Calu3 (cell line): ENCODE measurements around the gene RAB40A. TPM values are rescaled to one million over a fixed set of nuclear protein-coding genes. Genes with fewer than 3 reads are reported as not detected.

Source experiments
- BruUV-seq: library from RNA; stranded (reverse); fragments of 400-500 nt; replicated peaks from 2 replicates; lab custom pipeline; 2021; lab: Mats Ljungman, UMichigan
- CTCF ChIA-PET: fragments of 300-600 bp; sonication (Branson Sonifier 250); formaldehyde crosslinking; loops from one replicate; lab custom pipeline; 2022; ENCODE audit warnings: antibody characterized with exemption; lab: Charles Lee
- DNase-seq: peaks from one replicate; pipeline ENCODE4 v3.0.0; 2022
- H3K27ac Mint-ChIP-seq: one replicate; pipeline ENCODE4 v1.8.0; 2022; ENCODE audit warnings: mixed read lengths; ENCODE audit not compliant: unreplicated experiment
- H3K27me3 Mint-ChIP-seq: one replicate; pipeline ENCODE4 v1.8.0; 2022; ENCODE audit warnings: mixed read lengths; ENCODE audit not compliant: unreplicated experiment
- H3K36me3 Mint-ChIP-seq: one replicate; pipeline ENCODE4 v1.8.0; 2022; ENCODE audit warnings: mild to moderate bottlenecking, moderate library complexity, mixed read lengths; ENCODE audit not compliant: insufficient read depth, unreplicated experiment
- H3K4me1 Mint-ChIP-seq: one replicate; pipeline ENCODE4 v1.8.0; 2022; ENCODE audit warnings: mild to moderate bottlenecking, low read depth, mixed read lengths; ENCODE audit not compliant: unreplicated experiment
- H3K4me3 Mint-ChIP-seq: one replicate; pipeline ENCODE4 v1.8.0; 2022; ENCODE audit warnings: mild to moderate bottlenecking, low read depth, moderate library complexity, mixed read lengths; ENCODE audit not compliant: unreplicated experiment
- H3K9me3 Mint-ChIP-seq: one replicate; pipeline ENCODE4 v1.8.0; 2022; ENCODE audit warnings: low read depth, mixed read lengths; ENCODE audit not compliant: unreplicated experiment
- intact Hi-C: fragments of 100-400 bp; cut with micrococcal nuclease; formaldehyde crosslinking; loops from one replicate; pipeline ENCODE4 v1.10.0; 2022; ENCODE audit not compliant: unreplicated experiment
- total RNA-seq: library from RNA; stranded (reverse); gene quantifications from 2 replicates; pipeline ENCODE4 v1.2.3, GENCODE V29; 2022
- TF ChIP-seq, protein P1 (sequence below): fragments of 200-600 bp; IDR thresholded peaks from one replicate; pipeline ENCODE4 v1.8.0; 2022; ENCODE audit warnings: antibody characterized with exemption; ENCODE audit not compliant: unreplicated experiment

Gene RAB40A
- total RNA-seq, 1 experiment from 2014 or later, result 0.68 TPM

GRCh38 chrX:103560256-103560655 is 41.0 kb upstream of the RAB40A start:
- H3K4me3 Mint-ChIP-seq, result no peak overlapping the region
- H3K4me1 Mint-ChIP-seq, result peaks cover 6% of the 10 kb centered on the region
- DNase-seq, result no peak
- H3K9me3 Mint-ChIP-seq, result no peaks in the 10 kb centered on the region
- intact Hi-C loops, result no loop called here
- H3K27ac Mint-ChIP-seq, result no peak overlapping the region
- H3K27me3 Mint-ChIP-seq, result no peaks in the 10 kb centered on the region
- BruUV-seq, result no TSS peak
- TF ChIP-seq, protein P1, sequence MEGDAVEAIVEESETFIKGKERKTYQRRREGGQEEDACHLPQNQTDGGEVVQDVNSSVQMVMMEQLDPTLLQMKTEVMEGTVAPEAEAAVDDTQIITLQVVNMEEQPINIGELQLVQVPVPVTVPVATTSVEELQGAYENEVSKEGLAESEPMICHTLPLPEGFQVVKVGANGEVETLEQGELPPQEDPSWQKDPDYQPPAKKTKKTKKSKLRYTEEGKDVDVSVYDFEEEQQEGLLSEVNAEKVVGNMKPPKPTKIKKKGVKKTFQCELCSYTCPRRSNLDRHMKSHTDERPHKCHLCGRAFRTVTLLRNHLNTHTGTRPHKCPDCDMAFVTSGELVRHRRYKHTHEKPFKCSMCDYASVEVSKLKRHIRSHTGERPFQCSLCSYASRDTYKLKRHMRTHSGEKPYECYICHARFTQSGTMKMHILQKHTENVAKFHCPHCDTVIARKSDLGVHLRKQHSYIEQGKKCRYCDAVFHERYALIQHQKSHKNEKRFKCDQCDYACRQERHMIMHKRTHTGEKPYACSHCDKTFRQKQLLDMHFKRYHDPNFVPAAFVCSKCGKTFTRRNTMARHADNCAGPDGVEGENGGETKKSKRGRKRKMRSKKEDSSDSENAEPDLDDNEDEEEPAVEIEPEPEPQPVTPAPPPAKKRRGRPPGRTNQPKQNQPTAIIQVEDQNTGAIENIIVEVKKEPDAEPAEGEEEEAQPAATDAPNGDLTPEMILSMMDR, result no peak
- CTCF ChIA-PET, result no interaction called here
- no peaks in the 10 kb centered on the region for H3K36me3 Mint-ChIP-seq

- Mint-ChIP-seq H3K4me1 (peaks cover 11% of the 10 kb centered on the region), H3K27me3 (no peaks in the 10 kb centered on the region), H3K27ac (no peak overlapping the region), H3K36me3 (peaks cover 5% of the 10 kb centered on the region), H3K9me3 (no peaks in the 10 kb centered on the region), H3K4me3 (no peak overlapping the region)
- DNase-seq, result no peak
- no TSS peak for BruUV-seq
- CTCF ChIA-PET, result no interaction called here
- intact Hi-C loops, result no loop called here
- TF ChIP-seq, protein P1, result no peak
These were observed 37.8 kb upstream of the RAB40A start for GRCh38 chrX:103556963-103557612.

- intact Hi-C loops, result no loop called here
- peak overlapping the region; percentile 62 for H3K4me3 Mint-ChIP-seq
- TF ChIP-seq, protein P1, result no peak
- H3K4me1 Mint-ChIP-seq, result peaks cover 12% of the 10 kb centered on the region
- H3K9me3 Mint-ChIP-seq, result no peaks in the 10 kb centered on the region
- H3K27ac Mint-ChIP-seq, result peak overlapping the region; percentile 83
- BruUV-seq, result no TSS peak
- CTCF ChIA-PET, result no interaction called here
- peaks cover 5% of the 10 kb centered on the region for H3K36me3 Mint-ChIP-seq
- DNase-seq, result peak; percentile 36
- H3K27me3 Mint-ChIP-seq, result no peaks in the 10 kb centered on the region
These were observed 35.6 kb upstream of the RAB40A start for GRCh38 chrX:103554687-103555424.

DNA sequence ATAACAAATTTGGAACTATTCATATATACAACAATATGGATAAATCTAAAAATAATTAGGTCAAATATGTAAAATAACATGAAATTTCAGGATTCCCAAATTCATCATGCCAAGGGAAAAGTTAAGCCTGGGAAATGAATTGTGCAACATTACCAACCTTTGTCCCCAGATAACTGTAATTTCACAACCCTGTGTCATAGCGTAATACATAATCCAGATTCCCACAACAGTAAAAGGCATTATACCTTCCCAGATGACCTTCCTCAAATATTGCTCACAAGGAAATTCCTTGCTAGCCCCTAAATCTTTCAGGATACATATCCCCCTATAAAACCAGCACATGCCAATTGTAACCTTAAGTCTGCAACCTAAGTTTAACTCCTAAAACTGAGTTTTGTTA is 32.9 kb upstream of the RAB40A start:
- TF ChIP-seq, protein P1, result no peak
- intact Hi-C loops, result no loop called here

More for the DNA sequence above, 32.9 kb upstream of the RAB40A start:
- CTCF ChIA-PET, result no interaction called here
- Mint-ChIP-seq H3K4me3 (no peak overlapping the region), H3K36me3 (peaks cover 5% of the 10 kb centered on the region), H3K27me3 (no peaks in the 10 kb centered on the region), H3K9me3 (no peaks in the 10 kb centered on the region), H3K4me1 (peaks cover 12% of the 10 kb centered on the region), H3K27ac (no peak overlapping the region)
- no peak for DNase-seq
- no TSS peak for BruUV-seq
